ENCODE data around the gene MAP2K6. TPM values are rescaled to one million over a fixed set of nuclear protein-coding genes. Genes with fewer than 3 reads are reported as not detected.

The MAP2K6 gene
- total and polyA plus RNA-seq, 4 donors: 2.2 to 14.4 (median 7.6) TPM

DNA sequence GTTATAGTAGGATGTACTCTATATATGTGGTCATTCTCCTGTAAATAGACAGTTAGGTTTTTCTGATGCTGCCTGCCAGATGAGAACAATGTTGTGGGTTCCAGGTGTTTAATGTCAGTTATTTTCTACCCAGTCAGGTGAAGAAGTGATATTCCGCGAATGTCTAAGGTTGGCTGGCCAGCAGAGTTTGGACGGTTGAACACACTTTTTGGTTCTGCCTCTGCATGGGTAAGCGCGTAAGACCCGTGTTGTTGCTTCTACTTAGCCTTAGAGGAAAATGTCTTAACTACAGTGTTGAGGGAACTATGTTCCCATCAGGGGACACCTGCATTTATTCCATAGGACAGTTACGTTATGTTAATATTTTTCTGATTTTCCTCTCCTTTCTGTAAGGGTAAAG lies 162.6 kb downstream of the MAP2K6 start:
- H3K9ac ChIP-seq (ENCODE audit: insufficient read depth in 1 of 2, low read length in 2 of 2): no peak overlapping the region
- peaks cover 7 to 20% (median 11%) of the 10 kb centered on the region in 5 donors for H3K4me1 ChIP-seq (ENCODE audit: control insufficient read depth in 5 of 5, insufficient read depth in 5 of 5, low read length in 5 of 5)
- no peaks in the 10 kb centered on the region for H3K27me3 ChIP-seq (ENCODE audit: control insufficient read depth in 3 of 3, insufficient read depth in 3 of 3, low read length in 2 of 3)
- 95 to 97% methylated on average over 7 of the region's 7 CpGs for whole genome bisulfite sequencing, 2 donors
- H3K36me3 ChIP-seq (ENCODE audit: control insufficient read depth in 4 of 4, insufficient read depth in 4 of 4, low read length in 4 of 4): no peaks in the 10 kb centered on the region
- H3K4me3 ChIP-seq: no peak overlapping the region
- TF ChIP-seq, protein P1, sequence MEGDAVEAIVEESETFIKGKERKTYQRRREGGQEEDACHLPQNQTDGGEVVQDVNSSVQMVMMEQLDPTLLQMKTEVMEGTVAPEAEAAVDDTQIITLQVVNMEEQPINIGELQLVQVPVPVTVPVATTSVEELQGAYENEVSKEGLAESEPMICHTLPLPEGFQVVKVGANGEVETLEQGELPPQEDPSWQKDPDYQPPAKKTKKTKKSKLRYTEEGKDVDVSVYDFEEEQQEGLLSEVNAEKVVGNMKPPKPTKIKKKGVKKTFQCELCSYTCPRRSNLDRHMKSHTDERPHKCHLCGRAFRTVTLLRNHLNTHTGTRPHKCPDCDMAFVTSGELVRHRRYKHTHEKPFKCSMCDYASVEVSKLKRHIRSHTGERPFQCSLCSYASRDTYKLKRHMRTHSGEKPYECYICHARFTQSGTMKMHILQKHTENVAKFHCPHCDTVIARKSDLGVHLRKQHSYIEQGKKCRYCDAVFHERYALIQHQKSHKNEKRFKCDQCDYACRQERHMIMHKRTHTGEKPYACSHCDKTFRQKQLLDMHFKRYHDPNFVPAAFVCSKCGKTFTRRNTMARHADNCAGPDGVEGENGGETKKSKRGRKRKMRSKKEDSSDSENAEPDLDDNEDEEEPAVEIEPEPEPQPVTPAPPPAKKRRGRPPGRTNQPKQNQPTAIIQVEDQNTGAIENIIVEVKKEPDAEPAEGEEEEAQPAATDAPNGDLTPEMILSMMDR (IDR thresholded peaks at IDR 0.05; ENCODE audit: control extremely low read depth, extremely low read depth): no peak
- no peak overlapping the region for H3K27ac ChIP-seq (ENCODE audit: low read depth in 1 of 2, low read length in 1 of 2)
- no peak for ATAC-seq (ENCODE audit: insufficient read depth, low FRiP score)
- no peaks in the 10 kb centered on the region for H3K9me3 ChIP-seq (ENCODE audit: control insufficient read depth in 4 of 4, insufficient read depth in 3 of 4, low read length in 3 of 4)
- no peak for DNase-seq

DNA sequence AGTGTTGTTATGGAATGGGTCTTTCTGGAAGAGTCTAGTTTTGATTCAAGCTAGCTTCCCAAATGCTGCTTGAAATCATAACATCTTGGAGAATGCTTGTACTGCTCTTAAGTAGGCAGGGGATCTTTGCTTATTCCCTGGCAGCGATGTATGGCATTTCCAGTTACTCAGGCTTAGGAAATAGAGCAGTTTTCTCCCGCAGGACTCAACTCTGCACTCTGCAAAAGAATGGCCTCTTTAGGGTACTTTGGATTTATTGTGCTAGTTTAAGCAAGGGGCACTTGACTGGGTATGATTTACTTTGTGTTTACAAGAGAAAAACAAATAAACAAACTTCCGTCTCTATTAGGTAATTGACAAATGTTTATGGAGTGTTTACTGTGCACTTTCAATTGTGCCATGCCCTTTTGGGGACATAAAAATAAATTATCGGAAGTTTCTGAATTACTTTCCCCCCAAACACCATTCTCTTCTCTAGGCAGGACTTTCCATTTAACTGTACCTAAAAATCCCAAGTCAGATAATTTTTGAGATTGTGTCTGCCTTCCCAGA lies 164.0 kb downstream of the MAP2K6 start:
- TF ChIP-seq, protein P1 (IDR thresholded peaks at IDR 0.05; ENCODE audit: control extremely low read depth, extremely low read depth): no peak

DNA sequence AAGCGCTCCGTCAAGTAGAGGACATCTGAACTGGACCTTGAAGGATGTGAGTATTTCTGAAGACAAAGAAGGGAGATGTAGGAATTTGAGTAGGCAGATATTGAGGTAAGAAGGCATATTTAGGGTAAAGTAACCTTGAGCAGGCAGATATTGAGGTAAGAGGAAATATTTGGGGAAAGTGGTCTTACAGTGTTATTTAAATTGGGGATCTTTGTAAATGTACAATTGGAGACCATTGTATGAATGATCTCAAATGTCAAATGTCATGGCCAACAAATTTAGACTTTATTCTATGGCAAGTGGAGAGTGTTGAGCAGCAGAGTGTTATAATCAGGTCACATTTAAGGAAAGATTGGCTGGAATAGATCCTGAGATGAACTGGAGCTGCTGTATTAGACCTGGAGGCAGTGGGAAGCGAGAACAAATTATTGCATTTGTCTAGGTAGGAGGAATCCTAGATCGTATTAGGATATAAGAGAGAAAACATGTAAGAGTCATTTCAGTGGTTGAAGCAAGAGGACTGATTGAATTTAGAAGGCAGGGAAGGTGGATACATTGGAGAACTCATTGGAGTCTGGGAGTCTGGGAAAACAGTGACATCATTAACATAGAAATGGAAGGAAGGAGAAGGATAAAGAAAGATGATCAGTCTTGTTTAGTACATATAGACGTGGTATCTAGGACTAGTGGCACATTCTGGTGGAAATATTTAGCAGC lies 165.6 kb downstream of the MAP2K6 start:
- H3K9ac ChIP-seq (ENCODE audit: insufficient read depth in 1 of 2, low read length in 2 of 2): no peak overlapping the region
- H3K36me3 ChIP-seq (ENCODE audit: control insufficient read depth in 4 of 4, insufficient read depth in 4 of 4, low read length in 4 of 4): no peaks in the 10 kb centered on the region
- peaks cover 4 to 10% (median 8%) of the 10 kb centered on the region in 5 donors for H3K4me1 ChIP-seq (ENCODE audit: control insufficient read depth in 5 of 5, insufficient read depth in 5 of 5, low read length in 5 of 5)
- no peaks in the 10 kb centered on the region for H3K27me3 ChIP-seq (ENCODE audit: control insufficient read depth in 3 of 3, insufficient read depth in 3 of 3, low read length in 2 of 3)
- WGBS, 2 donors: 90 to 96% methylated on average over 5 of the region's 5 CpGs
- H3K4me3 ChIP-seq: no peak overlapping the region
- H3K27ac ChIP-seq (ENCODE audit: low read depth in 1 of 2, low read length in 1 of 2): no peak overlapping the region
- ATAC-seq (ENCODE audit: insufficient read depth, low FRiP score) (no peak), DNase-seq (no peak)
- TF ChIP-seq, protein P1 (IDR thresholded peaks at IDR 0.05; ENCODE audit: control extremely low read depth, extremely low read depth): no peak
- H3K9me3 ChIP-seq (ENCODE audit: control insufficient read depth in 4 of 4, insufficient read depth in 3 of 4, low read length in 3 of 4): no peaks in the 10 kb centered on the region

More for the DNA sequence above, 164.0 kb downstream of the MAP2K6 start:
- no peak overlapping the region for H3K4me3 ChIP-seq
- H3K27ac ChIP-seq (ENCODE audit: low read depth in 1 of 2, low read length in 1 of 2): no peak overlapping the region
- H3K4me1 ChIP-seq (ENCODE audit: control insufficient read depth in 5 of 5, insufficient read depth in 5 of 5, low read length in 5 of 5): peaks cover 7 to 20% (median 11%) of the 10 kb centered on the region in 5 donors
- H3K36me3 ChIP-seq (ENCODE audit: control insufficient read depth in 4 of 4, insufficient read depth in 4 of 4, low read length in 4 of 4): no peaks in the 10 kb centered on the region
- H3K9ac ChIP-seq (ENCODE audit: insufficient read depth in 1 of 2, low read length in 2 of 2): no peak overlapping the region
- no peak for ATAC-seq (ENCODE audit: insufficient read depth, low FRiP score)
- WGBS, 2 donors: 70 to 85% methylated on average over 4 of the region's 4 CpGs
- H3K9me3 ChIP-seq (ENCODE audit: control insufficient read depth in 4 of 4, insufficient read depth in 3 of 4, low read length in 3 of 4): no peaks in the 10 kb centered on the region
- DNase-seq: no peak
- H3K27me3 ChIP-seq (ENCODE audit: control insufficient read depth in 3 of 3, insufficient read depth in 3 of 3, low read length in 2 of 3): no peaks in the 10 kb centered on the region

Measured in lung (tissue), 12 donors.